Panc1 (cell line): Measurements from ENCODE around the gene SOS2.

Experiments used
- POLR2AphosphoS5 ChIP-seq: IDR thresholded peaks from 2 replicates; pipeline ENCODE4 v1.6.1; 2012; ENCODE audit warnings: mild to moderate bottlenecking, low read depth, low read length, moderate library complexity
- SIN3A ChIP-seq: IDR thresholded peaks from 2 replicates; pipeline ENCODE4 v1.6.1; 2012; ENCODE audit warnings: low read depth, mild to moderate bottlenecking, low read length, moderate library complexity, borderline replicate concordance; ENCODE audit not compliant: insufficient read depth
- TF ChIP-seq, protein P1 (sequence below): fragments of 450-650 bp; IDR thresholded peaks from 2 replicates; pipeline ENCODE4 v1.5.1; 2017; ENCODE audit warnings: mild to moderate bottlenecking
- TF ChIP-seq, protein P2 (sequence below), 2 experiments: IDR thresholded peaks; 2 replicates each; pipeline ENCODE4 v1.6.1; 2011 to 2012; ENCODE audit warnings: low read depth in 2 of 2, control low read depth in 1 of 2, low read length in 1 of 2, mild to moderate bottlenecking in 1 of 2, moderate library complexity in 1 of 2; ENCODE audit not compliant: insufficient read depth in 1 of 2

DNA sequence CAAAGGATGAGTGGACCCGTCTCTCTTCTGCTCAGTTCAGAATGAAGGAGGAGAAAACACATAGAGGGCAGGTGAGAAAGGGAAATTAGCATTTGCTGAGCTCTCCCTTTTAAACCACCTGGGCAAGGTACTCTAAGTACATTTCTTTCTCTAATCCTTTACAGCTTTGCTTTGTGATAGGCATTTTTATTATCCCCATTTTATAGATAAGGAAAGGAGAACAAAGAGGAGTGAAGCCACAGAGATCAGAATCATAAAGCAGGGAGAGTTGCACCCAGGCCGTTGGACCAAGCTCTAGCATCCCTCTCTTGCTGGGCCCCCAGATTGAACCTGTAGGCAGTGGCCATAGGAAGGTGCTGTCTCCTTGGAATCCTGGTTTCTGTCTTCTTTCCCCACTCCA lies 162.1 kb downstream of the SOS2 start:
- TF ChIP-seq, protein P1, sequence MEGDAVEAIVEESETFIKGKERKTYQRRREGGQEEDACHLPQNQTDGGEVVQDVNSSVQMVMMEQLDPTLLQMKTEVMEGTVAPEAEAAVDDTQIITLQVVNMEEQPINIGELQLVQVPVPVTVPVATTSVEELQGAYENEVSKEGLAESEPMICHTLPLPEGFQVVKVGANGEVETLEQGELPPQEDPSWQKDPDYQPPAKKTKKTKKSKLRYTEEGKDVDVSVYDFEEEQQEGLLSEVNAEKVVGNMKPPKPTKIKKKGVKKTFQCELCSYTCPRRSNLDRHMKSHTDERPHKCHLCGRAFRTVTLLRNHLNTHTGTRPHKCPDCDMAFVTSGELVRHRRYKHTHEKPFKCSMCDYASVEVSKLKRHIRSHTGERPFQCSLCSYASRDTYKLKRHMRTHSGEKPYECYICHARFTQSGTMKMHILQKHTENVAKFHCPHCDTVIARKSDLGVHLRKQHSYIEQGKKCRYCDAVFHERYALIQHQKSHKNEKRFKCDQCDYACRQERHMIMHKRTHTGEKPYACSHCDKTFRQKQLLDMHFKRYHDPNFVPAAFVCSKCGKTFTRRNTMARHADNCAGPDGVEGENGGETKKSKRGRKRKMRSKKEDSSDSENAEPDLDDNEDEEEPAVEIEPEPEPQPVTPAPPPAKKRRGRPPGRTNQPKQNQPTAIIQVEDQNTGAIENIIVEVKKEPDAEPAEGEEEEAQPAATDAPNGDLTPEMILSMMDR, result no peak
- TF ChIP-seq, protein P2, sequence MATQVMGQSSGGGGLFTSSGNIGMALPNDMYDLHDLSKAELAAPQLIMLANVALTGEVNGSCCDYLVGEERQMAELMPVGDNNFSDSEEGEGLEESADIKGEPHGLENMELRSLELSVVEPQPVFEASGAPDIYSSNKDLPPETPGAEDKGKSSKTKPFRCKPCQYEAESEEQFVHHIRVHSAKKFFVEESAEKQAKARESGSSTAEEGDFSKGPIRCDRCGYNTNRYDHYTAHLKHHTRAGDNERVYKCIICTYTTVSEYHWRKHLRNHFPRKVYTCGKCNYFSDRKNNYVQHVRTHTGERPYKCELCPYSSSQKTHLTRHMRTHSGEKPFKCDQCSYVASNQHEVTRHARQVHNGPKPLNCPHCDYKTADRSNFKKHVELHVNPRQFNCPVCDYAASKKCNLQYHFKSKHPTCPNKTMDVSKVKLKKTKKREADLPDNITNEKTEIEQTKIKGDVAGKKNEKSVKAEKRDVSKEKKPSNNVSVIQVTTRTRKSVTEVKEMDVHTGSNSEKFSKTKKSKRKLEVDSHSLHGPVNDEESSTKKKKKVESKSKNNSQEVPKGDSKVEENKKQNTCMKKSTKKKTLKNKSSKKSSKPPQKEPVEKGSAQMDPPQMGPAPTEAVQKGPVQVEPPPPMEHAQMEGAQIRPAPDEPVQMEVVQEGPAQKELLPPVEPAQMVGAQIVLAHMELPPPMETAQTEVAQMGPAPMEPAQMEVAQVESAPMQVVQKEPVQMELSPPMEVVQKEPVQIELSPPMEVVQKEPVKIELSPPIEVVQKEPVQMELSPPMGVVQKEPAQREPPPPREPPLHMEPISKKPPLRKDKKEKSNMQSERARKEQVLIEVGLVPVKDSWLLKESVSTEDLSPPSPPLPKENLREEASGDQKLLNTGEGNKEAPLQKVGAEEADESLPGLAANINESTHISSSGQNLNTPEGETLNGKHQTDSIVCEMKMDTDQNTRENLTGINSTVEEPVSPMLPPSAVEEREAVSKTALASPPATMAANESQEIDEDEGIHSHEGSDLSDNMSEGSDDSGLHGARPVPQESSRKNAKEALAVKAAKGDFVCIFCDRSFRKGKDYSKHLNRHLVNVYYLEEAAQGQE (IDR thresholded peaks at IDR 0.05; ENCODE audit: insufficient read depth in 1 of 2, low read depth in 2 of 2, low read length in 1 of 2), result no peak
- TF ChIP-seq POLR2AphosphoS5, result no peak
- no peak for TF ChIP-seq SIN3A
